ENCODE measurements around the gene DXO. TPM values are rescaled to one million over a fixed set of nuclear protein-coding genes. Genes with fewer than 3 reads are reported as not detected.

DXO gene
- total RNA-seq, 1 donor from 2014 or later = 29.4 TPM

- H3K4me1 Mint-ChIP-seq = no peaks in the 10 kb centered on the region
- no peak within 1 kb of the TSS for H3K27ac Mint-ChIP-seq
These were observed 26.2 kb downstream of the DXO start, which contains the start of gene CFB for GRCh38 chr6:31945507-31946369. Gene CFB, plus strand, starts transcription at chr6:31946095. Its CDS starts 127 bp downstream, at chr6:31946222.

GRCh38 chr6:31945154-31945506 is 26.8 kb downstream of the DXO start:
- Mint-ChIP-seq H3K27ac (no peak overlapping the region), H3K27me3 (peaks cover 23% of the 10 kb centered on the region), H3K36me3 (ENCODE audit: low read depth) (no peaks in the 10 kb centered on the region), H3K4me1 (no peaks in the 10 kb centered on the region), H3K9me3 (no peaks in the 10 kb centered on the region), H3K4me3 (no peak overlapping the region)
- no peak for TF ChIP-seq CTCF (IDR thresholded peaks at IDR 0.05)
- POLR2A ChIA-PET = no interaction called here
- no peak for ATAC-seq (ENCODE audit: low read depth)
- CTCF ChIA-PET = no interaction called here
- DNase-seq = no peak
- intact Hi-C loops (cut with micrococcal nuclease) = no loop called here

More at GRCh38 chr6:31945507-31946369, 26.2 kb downstream of the DXO start, which contains the start of gene CFB:
- CTCF ChIA-PET = no interaction called here
- H3K27me3 Mint-ChIP-seq = peaks cover 23% of the 10 kb centered on the region
- H3K9me3 Mint-ChIP-seq = no peaks in the 10 kb centered on the region
- TF ChIP-seq CTCF (IDR thresholded peaks at IDR 0.05) = no peak
- H3K36me3 Mint-ChIP-seq (ENCODE audit: low read depth) = no peaks in the 10 kb centered on the region
- POLR2A ChIA-PET = no interaction called here
- ATAC-seq (ENCODE audit: low read depth) (no peak), DNase-seq (no peak)
- H3K4me3 Mint-ChIP-seq = no peak within 1 kb of the TSS
- intact Hi-C loops (cut with micrococcal nuclease) = no loop called here

GRCh38 chr6:31943742-31944141 is 28.2 kb downstream of the DXO start:
- H3K9me3 Mint-ChIP-seq = no peaks in the 10 kb centered on the region

GRCh38 chr6:31940256-31940664 is 31.7 kb downstream of the DXO start:
- H3K27me3 Mint-ChIP-seq = peaks cover 22% of the 10 kb centered on the region
- POLR2A ChIA-PET = no interaction called here
- no peak for TF ChIP-seq CTCF (IDR thresholded peaks at IDR 0.05)
- CTCF ChIA-PET = interaction anchor here (1.9 kb wide), 1 partner anchor 12 kb away, joined by 5 read pairs; no protein-coding TSS in a partner anchor
- DNase-seq = no peak
- ATAC-seq (ENCODE audit: low read depth) = no peak
- no peaks in the 10 kb centered on the region for H3K4me1 Mint-ChIP-seq
- H3K4me3 Mint-ChIP-seq = no peak overlapping the region
- H3K27ac Mint-ChIP-seq = no peak overlapping the region
- intact Hi-C loops (cut with micrococcal nuclease) = no loop called here
- no peaks in the 10 kb centered on the region for H3K9me3 Mint-ChIP-seq
- no peaks in the 10 kb centered on the region for H3K36me3 Mint-ChIP-seq (ENCODE audit: low read depth)

More at GRCh38 chr6:31943742-31944141, 28.2 kb downstream of the DXO start:
- Mint-ChIP-seq H3K27me3 (peaks cover 23% of the 10 kb centered on the region), H3K27ac (no peak overlapping the region), H3K4me1 (no peaks in the 10 kb centered on the region), H3K36me3 (ENCODE audit: low read depth) (no peaks in the 10 kb centered on the region), H3K4me3 (no peak overlapping the region)
- ChIA-PET POLR2A (no interaction called here), CTCF (no interaction called here)
- TF ChIP-seq CTCF (IDR thresholded peaks at IDR 0.05) = no peak
- DNase-seq (no peak), ATAC-seq (ENCODE audit: low read depth) (no peak)
- intact Hi-C loops (cut with micrococcal nuclease) = no loop called here

- H3K4me1 Mint-ChIP-seq = no peaks in the 10 kb centered on the region
- no peak for TF ChIP-seq CTCF (IDR thresholded peaks at IDR 0.05)
- DNase-seq (no peak), ATAC-seq (ENCODE audit: low read depth) (no peak)
- H3K36me3 Mint-ChIP-seq (ENCODE audit: low read depth) = no peaks in the 10 kb centered on the region
- no peak overlapping the region for H3K27ac Mint-ChIP-seq
- intact Hi-C loops (cut with micrococcal nuclease) = no loop called here
- no peak overlapping the region for H3K4me3 Mint-ChIP-seq
- H3K9me3 Mint-ChIP-seq = no peaks in the 10 kb centered on the region
- H3K27me3 Mint-ChIP-seq = peaks cover 5% of the 10 kb centered on the region
- CTCF ChIA-PET = no interaction called here
- POLR2A ChIA-PET = no interaction called here
These were observed 36.1 kb downstream of the DXO start for GRCh38 chr6:31935823-31936222.

Measured in activated B cell treated with CpG ODN at 0.5 μM for 24 hours (primary cell).